PFSK-1 (cell line): ENCODE measurements around the gene GPR6. TPM values are rescaled to one million over a fixed set of nuclear protein-coding genes. Genes with fewer than 3 reads are reported as not detected.

Source experiments
- FOXP2 ChIP-seq: optimal IDR thresholded peaks from 2 replicates; pipeline ENCODE3; 2011; ENCODE audit warnings: borderline replicate concordance, control low read depth, inconsistent platforms; ENCODE audit not compliant: insufficient read depth; ENCODE audit errors: extremely low read length, extremely low read depth
- POLR2AphosphoS5 ChIP-seq: IDR thresholded peaks from 2 replicates; pipeline ENCODE4 v1.6.1; 2012; ENCODE audit warnings: low read depth, mild to moderate bottlenecking, control low read depth, low read length, moderate library complexity
- SIN3A ChIP-seq: IDR thresholded peaks from 2 replicates; pipeline ENCODE4 v1.6.1; 2012; ENCODE audit warnings: mild to moderate bottlenecking, low read length, moderate library complexity, borderline replicate concordance; ENCODE audit not compliant: insufficient read depth
- TAF1 ChIP-seq: IDR thresholded peaks from 2 replicates; pipeline ENCODE4 v1.6.1; 2012; ENCODE audit warnings: low read length, control low read depth, borderline replicate concordance; ENCODE audit not compliant: insufficient read depth
- polyA plus RNA-seq: library from polyadenylated mRNA; unstranded; fragments of >200 nt; gene quantifications from one replicate; pipeline ENCODE4 v1.2.1, GENCODE V29; 2012; ENCODE audit warnings: low read depth, missing spikeins; ENCODE audit not compliant: insufficient read length
- TF ChIP-seq, protein P1 (sequence below), 2 experiments: IDR thresholded peaks; 2 replicates each; pipeline versions ENCODE4 v1.6.1 to v1.8.0; 2011 to 2012; ENCODE audit warnings: low read depth in 2 of 2, low read length in 2 of 2, control low read depth in 1 of 2, inconsistent platforms in 1 of 2, mild to moderate bottlenecking in 1 of 2, moderate library complexity in 1 of 2; ENCODE audit not compliant: insufficient read depth in 1 of 2

The GPR6 gene
- not detected for polyA plus RNA-seq

GRCh38 chr6:109978174-109979032 lies at the start of gene GPR6:
Gene GPR6, plus strand, starts transcription at chr6:109978311. Its CDS starts 802 bp downstream, at chr6:109979113.
- TF ChIP-seq, protein P1, sequence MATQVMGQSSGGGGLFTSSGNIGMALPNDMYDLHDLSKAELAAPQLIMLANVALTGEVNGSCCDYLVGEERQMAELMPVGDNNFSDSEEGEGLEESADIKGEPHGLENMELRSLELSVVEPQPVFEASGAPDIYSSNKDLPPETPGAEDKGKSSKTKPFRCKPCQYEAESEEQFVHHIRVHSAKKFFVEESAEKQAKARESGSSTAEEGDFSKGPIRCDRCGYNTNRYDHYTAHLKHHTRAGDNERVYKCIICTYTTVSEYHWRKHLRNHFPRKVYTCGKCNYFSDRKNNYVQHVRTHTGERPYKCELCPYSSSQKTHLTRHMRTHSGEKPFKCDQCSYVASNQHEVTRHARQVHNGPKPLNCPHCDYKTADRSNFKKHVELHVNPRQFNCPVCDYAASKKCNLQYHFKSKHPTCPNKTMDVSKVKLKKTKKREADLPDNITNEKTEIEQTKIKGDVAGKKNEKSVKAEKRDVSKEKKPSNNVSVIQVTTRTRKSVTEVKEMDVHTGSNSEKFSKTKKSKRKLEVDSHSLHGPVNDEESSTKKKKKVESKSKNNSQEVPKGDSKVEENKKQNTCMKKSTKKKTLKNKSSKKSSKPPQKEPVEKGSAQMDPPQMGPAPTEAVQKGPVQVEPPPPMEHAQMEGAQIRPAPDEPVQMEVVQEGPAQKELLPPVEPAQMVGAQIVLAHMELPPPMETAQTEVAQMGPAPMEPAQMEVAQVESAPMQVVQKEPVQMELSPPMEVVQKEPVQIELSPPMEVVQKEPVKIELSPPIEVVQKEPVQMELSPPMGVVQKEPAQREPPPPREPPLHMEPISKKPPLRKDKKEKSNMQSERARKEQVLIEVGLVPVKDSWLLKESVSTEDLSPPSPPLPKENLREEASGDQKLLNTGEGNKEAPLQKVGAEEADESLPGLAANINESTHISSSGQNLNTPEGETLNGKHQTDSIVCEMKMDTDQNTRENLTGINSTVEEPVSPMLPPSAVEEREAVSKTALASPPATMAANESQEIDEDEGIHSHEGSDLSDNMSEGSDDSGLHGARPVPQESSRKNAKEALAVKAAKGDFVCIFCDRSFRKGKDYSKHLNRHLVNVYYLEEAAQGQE (IDR thresholded peaks at IDR 0.05; ENCODE audit: insufficient read depth in 1 of 2, low read depth in 2 of 2, low read length in 2 of 2): peak; percentile 98 to 99
- no peak for TF ChIP-seq FOXP2

GRCh38 chr6:109934293-109934692 lies 43.8 kb upstream of the GPR6 start:
- TF ChIP-seq, protein P1 (IDR thresholded peaks at IDR 0.05; ENCODE audit: insufficient read depth in 1 of 2, low read depth in 2 of 2, low read length in 2 of 2): no peak
- no peak for TF ChIP-seq SIN3A
- TF ChIP-seq TAF1: no peak
- TF ChIP-seq FOXP2: no peak
- no peak for TF ChIP-seq POLR2AphosphoS5

DNA sequence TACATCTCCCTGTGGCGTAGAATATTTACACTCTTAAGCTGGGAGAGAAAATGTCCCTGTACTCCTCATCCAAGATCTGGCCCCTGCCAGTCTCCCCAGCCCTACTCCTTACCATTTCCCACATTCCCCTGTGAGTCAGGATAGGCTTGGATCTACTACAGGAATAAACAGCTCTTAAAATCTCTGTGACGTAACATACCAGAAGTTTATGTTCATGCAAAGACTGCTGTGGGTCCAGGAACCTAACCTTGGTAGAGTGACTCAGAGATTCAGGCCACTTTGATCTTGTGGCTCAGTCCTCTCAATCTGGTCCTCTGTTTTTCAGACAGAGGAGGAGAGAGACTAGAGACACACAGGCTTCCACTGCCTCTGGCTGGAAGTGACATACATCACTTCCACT lies 38.5 kb upstream of the GPR6 start:
- no peak for TF ChIP-seq TAF1
- no peak for TF ChIP-seq SIN3A
- TF ChIP-seq, protein P1 (IDR thresholded peaks at IDR 0.05; ENCODE audit: insufficient read depth in 1 of 2, low read depth in 2 of 2, low read length in 2 of 2): no peak
- no peak for TF ChIP-seq FOXP2
- TF ChIP-seq POLR2AphosphoS5: no peak

DNA sequence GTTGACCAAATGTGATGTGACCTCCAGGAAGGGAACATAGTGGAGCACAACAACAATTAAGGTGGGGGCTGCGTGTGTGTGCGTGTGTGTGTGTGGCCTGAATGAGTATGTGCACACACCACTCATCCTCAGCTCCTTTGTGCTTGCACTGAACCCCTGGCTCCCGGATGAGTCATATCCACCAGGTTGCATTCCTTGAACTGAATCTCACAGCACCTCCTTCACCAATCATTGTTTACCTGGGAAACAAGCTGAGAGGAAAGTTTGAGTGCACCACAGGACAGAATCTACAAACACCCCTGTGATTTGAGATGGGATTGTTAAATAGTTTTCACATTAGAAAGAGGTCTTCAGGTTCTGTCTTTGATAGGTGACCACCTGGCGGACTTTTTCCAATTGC lies 33.7 kb upstream of the GPR6 start:
- no peak for TF ChIP-seq FOXP2
- TF ChIP-seq TAF1: no peak
- TF ChIP-seq, protein P1 (IDR thresholded peaks at IDR 0.05; ENCODE audit: insufficient read depth in 1 of 2, low read depth in 2 of 2, low read length in 2 of 2): no peak
- TF ChIP-seq POLR2AphosphoS5: no peak
- no peak for TF ChIP-seq SIN3A

- TF ChIP-seq, protein P1 (IDR thresholded peaks at IDR 0.05; ENCODE audit: insufficient read depth in 1 of 2, low read depth in 2 of 2, low read length in 2 of 2): no peak
- TF ChIP-seq FOXP2: no peak
- no peak for TF ChIP-seq SIN3A
- no peak for TF ChIP-seq POLR2AphosphoS5
- TF ChIP-seq TAF1: no peak
Observed at GRCh38 chr6:109945091-109945490, 33.0 kb upstream of the GPR6 start.
